Parathyroid adenoma (tissue), 2 donors: ENCODE results near the gene GSE1.

Source experiments
- H2AFZ ChIP-seq: fragments of 300-600 bp; sonication (generic); one replicate; pipeline ENCODE4 v1.7.0; 2017; ENCODE audit warnings: antibody characterized with exemption, mild to moderate bottlenecking
- H3K27ac ChIP-seq: fragments of 300-600 bp; sonication (generic); one replicate; pipeline ENCODE4 v1.7.0; 2017
- H3K27me3 ChIP-seq: fragments of 300-600 bp; sonication (generic); one replicate; pipeline ENCODE4 v1.7.0; 2017; ENCODE audit warnings: low read length; ENCODE audit not compliant: control insufficient read depth, insufficient read depth
- H3K36me3 ChIP-seq: fragments of 300-600 bp; sonication (generic); one replicate; pipeline ENCODE4 v1.7.0; 2017; ENCODE audit warnings: low read length; ENCODE audit not compliant: control insufficient read depth, insufficient read depth
- H3K4me1 ChIP-seq: fragments of 300-600 bp; sonication (generic); one replicate; pipeline ENCODE4 v1.7.0; 2017; ENCODE audit warnings: control low read depth
- H3K4me2 ChIP-seq: fragments of 300-600 bp; sonication (generic); one replicate; pipeline ENCODE4 v1.7.0; 2017; ENCODE audit warnings: low read length
- H3K4me3 ChIP-seq: fragments of 300-600 bp; sonication (generic); one replicate; pipeline ENCODE4 v1.7.0; 2017; ENCODE audit warnings: low read depth, low read length
- H3K79me2 ChIP-seq: fragments of 300-600 bp; sonication (generic); one replicate; pipeline ENCODE4 v1.7.0; 2017; ENCODE audit warnings: control low read depth
- H3K9ac ChIP-seq: fragments of 300-600 bp; sonication (generic); one replicate; pipeline ENCODE4 v1.7.0; 2017; ENCODE audit warnings: mild to moderate bottlenecking
- H3K9me3 ChIP-seq: fragments of 300-600 bp; sonication (generic); one replicate; pipeline ENCODE4 v1.7.0; 2017; ENCODE audit warnings: low read length; ENCODE audit not compliant: control insufficient read depth
- CTCF ChIP-seq: fragments of 300-600 bp; sonication (generic); IDR thresholded peaks from one replicate; pipeline ENCODE4 v1.7.0; 2017; ENCODE audit warnings: antibody characterized with exemption, mild to moderate bottlenecking
- donor health status: primary hyperparathyroidism.

GSE1 gene

GRCh38 chr16:85643631-85644030, 30.5 kb downstream of the GSE1 start:
- Histone ChIP-seq H3K27ac (no peak overlapping the region), H3K4me1 (no peaks in the 10 kb centered on the region)

GRCh38 chr16:85644093-85644712, 31.1 kb downstream of the GSE1 start:
- Histone ChIP-seq H3K27ac (no peak overlapping the region), H3K27me3 (no peaks in the 10 kb centered on the region), H3K9ac (no peak overlapping the region), H3K4me1 (no peaks in the 10 kb centered on the region), H2AFZ (no peak overlapping the region), H3K4me3 (no peak overlapping the region), H3K36me3 (no peaks in the 10 kb centered on the region), H3K4me2 (no peak overlapping the region), H3K79me2 (peaks cover 53% of the 10 kb centered on the region), H3K9me3 (no peaks in the 10 kb centered on the region)
- no peak for TF ChIP-seq CTCF

More at GRCh38 chr16:85643631-85644030, 30.5 kb downstream of the GSE1 start:
- no peak for TF ChIP-seq CTCF
- H3K36me3 ChIP-seq: no peaks in the 10 kb centered on the region
- H3K4me3 ChIP-seq: no peak overlapping the region
- no peak overlapping the region for H3K4me2 ChIP-seq
- no peak overlapping the region for H3K9ac ChIP-seq
- peaks cover 59% of the 10 kb centered on the region for H3K79me2 ChIP-seq
- no peaks in the 10 kb centered on the region for H3K27me3 ChIP-seq
- no peak overlapping the region for H2AFZ ChIP-seq
- H3K9me3 ChIP-seq: no peaks in the 10 kb centered on the region

- H3K4me3 ChIP-seq: no peak overlapping the region
- no peak overlapping the region for H3K9ac ChIP-seq
- TF ChIP-seq CTCF: no peak
Measured at GRCh38 chr16:85645021-85645589, 32.0 kb downstream of the GSE1 start.

GRCh38 chr16:85646358-85646907, 33.3 kb downstream of the GSE1 start:
- no peak for TF ChIP-seq CTCF
- H3K4me1 ChIP-seq: peaks cover 3% of the 10 kb centered on the region
- no peaks in the 10 kb centered on the region for H3K36me3 ChIP-seq

More at GRCh38 chr16:85645021-85645589, 32.0 kb downstream of the GSE1 start:
- H3K27me3 ChIP-seq: no peaks in the 10 kb centered on the region
- H3K9me3 ChIP-seq: no peaks in the 10 kb centered on the region
- no peaks in the 10 kb centered on the region for H3K36me3 ChIP-seq
- no peak overlapping the region for H3K27ac ChIP-seq
- H3K4me1 ChIP-seq: no peaks in the 10 kb centered on the region
- peaks cover 45% of the 10 kb centered on the region for H3K79me2 ChIP-seq
- H3K4me2 ChIP-seq: no peak overlapping the region
- no peak overlapping the region for H2AFZ ChIP-seq

More at GRCh38 chr16:85646358-85646907, 33.3 kb downstream of the GSE1 start:
- H3K4me3 ChIP-seq: no peak overlapping the region
- no peak overlapping the region for H2AFZ ChIP-seq
- no peak overlapping the region for H3K9ac ChIP-seq
- H3K27ac ChIP-seq: no peak overlapping the region
- H3K9me3 ChIP-seq: no peaks in the 10 kb centered on the region
- H3K27me3 ChIP-seq: no peaks in the 10 kb centered on the region
- H3K4me2 ChIP-seq: no peak overlapping the region
- peaks cover 34% of the 10 kb centered on the region for H3K79me2 ChIP-seq
